Mesodermal cell (in vitro differentiated cells): ENCODE measurements around the gene TNRC6B.

Experiments
- H3K27ac ChIP-seq: 2 replicates; pipeline ENCODE4 v1.7.0; 2013; ENCODE audit warnings: mild to moderate bottlenecking, low read depth, low read length, moderate library complexity; ENCODE audit not compliant: severe bottlenecking
- H3K36me3 ChIP-seq: 2 replicates; pipeline ENCODE4 v1.7.1; 2013; ENCODE audit warnings: mild to moderate bottlenecking, low read length, moderate library complexity; ENCODE audit not compliant: control insufficient read depth, insufficient read depth
- H3K4me1 ChIP-seq: one replicate; pipeline ENCODE4 v1.7.1; 2013; ENCODE audit warnings: mild to moderate bottlenecking, low read length; ENCODE audit not compliant: insufficient read depth, control insufficient read depth, poor library complexity, severe bottlenecking
- H3K4me3 ChIP-seq: 2 replicates; pipeline ENCODE4 v1.7.0; 2013; ENCODE audit warnings: low read length, control low read depth, mild to moderate bottlenecking; ENCODE audit not compliant: insufficient read depth, poor library complexity, severe bottlenecking; ENCODE audit errors: extremely low read depth
- H3K9me3 ChIP-seq: 2 replicates; pipeline ENCODE4 v1.7.1; 2013; ENCODE audit warnings: mild to moderate bottlenecking, low read length, moderate library complexity; ENCODE audit not compliant: control insufficient read depth
- WGBS, 2 experiments: methylation state at CpG; one replicate each; pipeline ENCODE4 v1.1.5; 2013; ENCODE audit warnings: missing lambda C conversion rate in 2 of 2; ENCODE audit not compliant: insufficient coverage in 2 of 2; 5-methylcytosine and 5-hydroxymethylcytosine counted together

Gene TNRC6B

GRCh38 chr22:40289991-40290459 is 112.3 kb downstream of the TNRC6B start:
- peaks cover 88% of the 10 kb centered on the region for H3K36me3 ChIP-seq
- H3K27ac ChIP-seq, result peak overlapping the region; percentile 52
- peaks cover 9% of the 10 kb centered on the region for H3K4me1 ChIP-seq
- no peaks in the 10 kb centered on the region for H3K9me3 ChIP-seq
- 90 to 94% methylated on average over 11 to 14 of the region's 16 CpGs for WGBS, 2 experiments
- no peak overlapping the region for H3K4me3 ChIP-seq

DNA sequence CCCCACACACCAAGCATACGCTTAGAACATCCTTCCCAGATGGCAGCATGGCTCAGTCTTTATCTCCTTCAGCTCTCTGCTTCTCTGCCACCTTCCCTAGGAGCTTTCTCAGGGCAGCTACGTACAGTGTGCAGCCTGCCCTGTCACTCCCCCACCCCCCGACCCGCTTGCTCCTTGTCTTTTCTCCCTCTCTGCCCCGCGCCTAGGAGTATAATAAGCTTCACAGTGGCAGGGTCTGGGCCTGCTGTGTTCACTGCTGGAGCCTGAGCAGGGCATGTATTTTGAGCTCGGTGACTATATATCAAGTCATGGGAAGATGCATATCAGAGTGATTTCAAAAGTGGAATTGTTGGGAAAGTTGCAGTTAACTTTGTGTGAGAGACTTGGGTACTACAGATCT is 112.8 kb downstream of the TNRC6B start:
- Histone ChIP-seq H3K4me3 (no peak overlapping the region), H3K4me1 (peaks cover 9% of the 10 kb centered on the region), H3K27ac (peak overlapping the region; percentile 52), H3K36me3 (peaks cover 87% of the 10 kb centered on the region), H3K9me3 (no peaks in the 10 kb centered on the region)
- 81 to 95% methylated on average over 4 of the region's 7 CpGs for WGBS, 2 experiments

DNA sequence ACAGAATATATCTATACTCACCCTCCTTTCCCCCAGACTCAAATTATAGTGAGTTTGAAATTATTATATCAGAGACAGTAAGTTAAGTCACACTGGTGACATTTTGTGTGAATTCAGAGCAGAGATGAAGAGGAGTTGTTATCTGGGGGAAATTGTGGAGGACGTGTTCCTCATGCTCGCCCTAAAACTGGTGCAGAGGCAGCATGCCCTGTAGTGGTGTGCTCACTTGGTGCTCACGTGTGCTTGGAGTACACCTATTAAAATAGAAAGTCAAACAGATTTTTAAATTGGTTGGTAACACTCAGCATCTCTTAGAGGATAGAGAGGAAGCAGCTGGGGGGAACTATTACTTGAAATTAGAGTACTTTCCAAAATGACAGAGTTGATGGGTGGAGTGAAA is 117.0 kb downstream of the TNRC6B start:
- no peak overlapping the region for H3K4me3 ChIP-seq
- H3K4me1 ChIP-seq, result peaks cover 8% of the 10 kb centered on the region
- H3K27ac ChIP-seq, result no peak overlapping the region
- H3K9me3 ChIP-seq, result no peaks in the 10 kb centered on the region
- H3K36me3 ChIP-seq, result peaks cover 78% of the 10 kb centered on the region
- whole genome bisulfite sequencing, 2 experiments, result 100% methylated on average over 2 of the region's 3 CpGs

GRCh38 chr22:40300316-40300715 is 122.6 kb downstream of the TNRC6B start:
- Histone ChIP-seq H3K4me1 (no peaks in the 10 kb centered on the region), H3K4me3 (no peak overlapping the region), H3K27ac (no peak overlapping the region), H3K9me3 (no peaks in the 10 kb centered on the region), H3K36me3 (peaks cover 63% of the 10 kb centered on the region)

GRCh38 chr22:40300884-40301672 is 123.4 kb downstream of the TNRC6B start:
- Histone ChIP-seq H3K27ac (no peak overlapping the region), H3K9me3 (no peaks in the 10 kb centered on the region), H3K4me3 (no peak overlapping the region), H3K4me1 (no peaks in the 10 kb centered on the region), H3K36me3 (peaks cover 55% of the 10 kb centered on the region)
- 95 to 97% methylated on average over 11 of the region's 11 CpGs for WGBS, 2 experiments

- no peaks in the 10 kb centered on the region for H3K9me3 ChIP-seq
- H3K36me3 ChIP-seq, result peaks cover 52% of the 10 kb centered on the region
Observed at GRCh38 chr22:40302149-40302548, 124.4 kb downstream of the TNRC6B start.

DNA sequence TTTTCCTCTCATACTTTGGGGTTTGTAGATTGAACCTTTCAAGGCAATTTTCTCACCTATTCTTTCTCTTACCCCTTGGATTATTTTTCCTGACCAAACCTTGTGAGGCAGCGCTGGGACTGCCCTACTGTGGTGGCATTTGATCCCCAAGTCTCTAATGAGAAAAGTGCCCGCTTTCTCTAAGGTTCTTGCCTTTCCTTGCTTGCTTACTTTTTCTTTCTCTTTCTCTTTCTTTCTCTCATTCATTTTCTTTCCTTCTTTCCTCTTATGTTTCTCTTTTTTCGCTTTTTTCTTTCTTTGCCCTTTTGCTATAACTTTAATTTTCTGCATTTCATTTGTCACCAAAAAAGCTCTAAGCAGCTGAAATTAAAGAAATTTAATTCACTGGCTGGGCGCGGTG is 127.9 kb downstream of the TNRC6B start:
- H3K4me1 ChIP-seq, result peaks cover 19% of the 10 kb centered on the region
- no peaks in the 10 kb centered on the region for H3K9me3 ChIP-seq
- peaks cover 59% of the 10 kb centered on the region for H3K36me3 ChIP-seq
- no peak overlapping the region for H3K4me3 ChIP-seq
- H3K27ac ChIP-seq, result no peak overlapping the region
- WGBS, 2 experiments, result 96% methylated on average over 5 of the region's 5 CpGs

More at GRCh38 chr22:40302149-40302548, 124.4 kb downstream of the TNRC6B start:
- H3K27ac ChIP-seq, result no peak overlapping the region
- H3K4me3 ChIP-seq, result no peak overlapping the region
- no peaks in the 10 kb centered on the region for H3K4me1 ChIP-seq
- 89 to 99% methylated on average over 7 of the region's 11 CpGs for WGBS, 2 experiments

DNA sequence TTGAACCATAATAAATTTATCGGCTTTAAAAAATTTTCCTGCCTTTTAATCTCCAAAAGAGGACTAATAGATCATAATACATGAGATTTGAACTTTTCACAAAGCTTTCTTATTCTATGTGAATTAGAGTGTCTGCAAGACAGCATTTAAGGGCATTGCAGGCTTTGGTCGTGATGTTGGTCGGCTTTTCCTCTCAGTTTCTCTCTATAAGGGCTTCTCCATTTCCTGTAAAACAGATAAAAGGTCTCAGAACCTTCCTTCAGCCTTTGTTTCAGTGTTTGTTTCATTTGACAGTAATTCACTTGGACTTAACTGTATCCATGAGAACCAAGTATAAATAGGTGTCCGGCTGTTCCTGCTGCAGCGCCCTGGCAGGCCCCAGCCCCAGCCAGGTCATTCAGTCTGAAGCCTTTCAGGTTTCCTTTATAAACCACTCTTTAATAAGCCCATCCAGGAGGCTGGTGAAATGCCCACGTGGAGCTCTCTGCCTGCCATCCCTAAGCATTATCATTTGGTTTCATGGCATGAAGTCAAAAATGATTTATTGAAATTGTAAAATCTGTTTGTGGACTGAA is 131.4 kb downstream of the TNRC6B start:
- Histone ChIP-seq H3K9me3 (no peaks in the 10 kb centered on the region), H3K4me1 (peaks cover 26% of the 10 kb centered on the region), H3K36me3 (peaks cover 61% of the 10 kb centered on the region), H3K27ac (peak overlapping the region; percentile 94), H3K4me3 (no peak overlapping the region)
- WGBS, 2 experiments, result 93 to 97% methylated on average over 3 to 4 of the region's 6 CpGs

- peak overlapping the region; percentile 94 for H3K27ac ChIP-seq
- peaks cover 64% of the 10 kb centered on the region for H3K36me3 ChIP-seq
- H3K4me1 ChIP-seq, result peaks cover 26% of the 10 kb centered on the region
- H3K9me3 ChIP-seq, result no peaks in the 10 kb centered on the region
- H3K4me3 ChIP-seq, result no peak overlapping the region
Observed at GRCh38 chr22:40309631-40310030, 131.9 kb downstream of the TNRC6B start.

DNA sequence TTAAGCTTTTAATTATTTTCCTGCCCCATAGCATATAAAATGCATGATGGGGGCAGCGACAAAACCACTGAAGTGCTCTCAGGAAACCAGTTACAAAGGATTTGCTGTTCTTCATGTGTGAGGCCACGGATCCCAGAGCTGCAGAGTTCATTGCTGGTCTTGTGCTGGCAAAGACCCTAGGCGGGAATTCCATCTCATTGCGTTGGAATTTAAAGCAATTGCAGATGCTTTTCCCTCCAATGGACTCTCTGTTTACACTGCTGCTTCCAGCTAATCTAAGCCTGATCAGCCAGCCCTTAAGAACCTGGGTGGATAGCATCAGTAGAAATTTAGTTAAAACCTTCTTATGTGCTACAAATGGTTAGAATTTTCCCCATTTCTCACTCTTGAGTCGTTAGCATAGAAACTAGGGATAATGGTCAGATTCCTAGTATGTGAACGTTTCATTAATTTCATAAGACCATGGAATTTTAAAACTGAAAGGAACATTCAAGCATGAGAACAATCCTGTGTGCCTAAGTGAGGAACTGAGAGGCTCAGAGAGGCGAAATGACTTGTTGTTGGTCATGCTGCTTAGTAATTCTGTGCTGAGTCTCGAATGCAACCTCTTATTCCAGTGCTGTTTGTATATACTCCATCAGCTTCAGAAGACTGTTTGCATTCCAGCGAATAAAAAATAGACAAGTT is 132.5 kb downstream of the TNRC6B start:
- Histone ChIP-seq H3K4me3 (no peak overlapping the region), H3K36me3 (peaks cover 68% of the 10 kb centered on the region)

DNA sequence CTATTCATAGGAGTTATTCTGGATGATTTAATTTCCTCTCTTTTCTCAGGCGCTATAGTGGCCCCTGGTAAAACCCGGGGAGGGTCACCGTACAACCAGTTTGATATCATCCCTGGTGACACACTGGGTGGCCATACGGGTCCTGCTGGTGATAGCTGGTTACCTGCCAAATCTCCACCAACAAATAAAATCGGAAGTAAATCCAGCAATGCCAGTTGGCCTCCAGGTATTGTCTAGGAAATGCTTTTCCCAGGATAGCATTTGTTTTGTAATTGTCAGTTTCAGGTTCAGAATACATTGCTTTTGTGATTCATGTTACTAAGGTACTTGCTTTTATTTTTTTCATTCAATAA is 133.0 kb downstream of the TNRC6B start:
- 96 to 100% methylated on average over 4 of the region's 5 CpGs for WGBS, 2 experiments
- Histone ChIP-seq H3K36me3 (peaks cover 73% of the 10 kb centered on the region), H3K9me3 (no peaks in the 10 kb centered on the region), H3K27ac (peak overlapping the region; percentile 94), H3K4me1 (peaks cover 26% of the 10 kb centered on the region), H3K4me3 (no peak overlapping the region)

More for the DNA sequence above, 132.5 kb downstream of the TNRC6B start:
- 81 to 94% methylated on average over 5 to 7 of the region's 9 CpGs for WGBS, 2 experiments
- Histone ChIP-seq H3K27ac (peak overlapping the region; percentile 94), H3K9me3 (no peaks in the 10 kb centered on the region), H3K4me1 (peaks cover 26% of the 10 kb centered on the region)
